Erythroblast (primary cell): ENCODE measurements around the gene EIF3J.
"Not testable (repeated sequence)": the region's sequence is repeated elsewhere in the genome, so short reads cannot be mapped to it uniquely, and the experiment has no call there.

Experiments
- GATA1 ChIP-seq: IDR thresholded peaks from 2 replicates; pipeline ENCODE4 v1.6.1; 2011; ENCODE audit warnings: low read depth, mild to moderate bottlenecking, control low read depth, low read length, moderate library complexity
- POLR2A ChIP-seq: IDR thresholded peaks from 2 replicates; pipeline ENCODE4 v1.6.1; 2011; ENCODE audit warnings: mild to moderate bottlenecking, low read length

- TF ChIP-seq POLR2A, GATA1: not testable (repeated sequence)
Observed at GRCh38 chr15:44549152-44549551, 12.2 kb downstream of the EIF3J start.
